Fibroblast of upper back skin (primary cell): ENCODE data around the gene ZNF774.
A peak's percentile ranks its signal among the peaks of the same experiment; 100 is the strongest.
"Not testable (repeated sequence)": the region's sequence is repeated elsewhere in the genome, so short reads cannot be mapped to it uniquely, and the experiment has no call there.

ENCODE experiments used
- DNase-seq: peaks from one replicate; pipeline ENCODE4 v3.0.0-alpha.2; 2013

The ZNF774 gene

GRCh38 chr15:90347431-90348065 is 4.5 kb upstream of the ZNF774 start:
- DNase-seq = not testable (repeated sequence)

GRCh38 chr15:90348456-90348855 is 3.6 kb upstream of the ZNF774 start:
- DNase-seq = no peak

- no peak for DNase-seq
Observed at GRCh38 chr15:90349072-90349471, 3.0 kb upstream of the ZNF774 start.

- no peak for DNase-seq
Observed at GRCh38 chr15:90349821-90350220, 2.3 kb upstream of the ZNF774 start.

GRCh38 chr15:90351479-90352106 is 491 bp upstream of the ZNF774 start:
- DNase-seq = no peak

GRCh38 chr15:90354986-90355385 is 2.9 kb downstream of the ZNF774 start:
- DNase-seq = no peak

GRCh38 chr15:90358124-90359033 is 6.3 kb downstream of the ZNF774 start:
- DNase-seq = no peak

- no peak for DNase-seq
Observed at GRCh38 chr15:90360746-90361145, 8.7 kb downstream of the ZNF774 start.

GRCh38 chr15:90362936-90363212 is 10.8 kb downstream of the ZNF774 start:
- DNase-seq = peak; percentile 85

- peak; percentile 77 for DNase-seq
Observed at GRCh38 chr15:90364251-90364650, 12.2 kb downstream of the ZNF774 start.

- DNase-seq = no peak
Observed at GRCh38 chr15:90365414-90366055, 13.5 kb downstream of the ZNF774 start.

- no peak for DNase-seq
Observed at GRCh38 chr15:90367576-90367975, 15.5 kb downstream of the ZNF774 start.

GRCh38 chr15:90375071-90375470 is 23.0 kb downstream of the ZNF774 start:
- no peak for DNase-seq

- no peak for DNase-seq
Observed at GRCh38 chr15:90376789-90377188, 24.7 kb downstream of the ZNF774 start.

- DNase-seq = no peak
Observed at GRCh38 chr15:90379263-90379662, 27.2 kb downstream of the ZNF774 start.

GRCh38 chr15:90381515-90381914 is 29.4 kb downstream of the ZNF774 start:
- DNase-seq = no peak

GRCh38 chr15:90382320-90382719 is 30.2 kb downstream of the ZNF774 start:
- peak; percentile 24 for DNase-seq

- DNase-seq = no peak
Observed at GRCh38 chr15:90386221-90386620, 34.1 kb downstream of the ZNF774 start.

- peak; percentile 97 for DNase-seq
Observed at GRCh38 chr15:90387534-90388461, 35.7 kb downstream of the ZNF774 start, which contains the start of gene IQGAP1. Gene IQGAP1, plus strand, starts transcription at chr15:90388242. Its CDS starts 100 bp downstream, at chr15:90388342.

- peak; percentile 45 for DNase-seq
Observed at GRCh38 chr15:90388462-90389380, 36.6 kb downstream of the ZNF774 start.

- no peak for DNase-seq
Observed at GRCh38 chr15:90389513-90389912, 37.4 kb downstream of the ZNF774 start.
